Type B pancreatic cell (in vitro differentiated cells): ENCODE data around the gene SLC22A23. TPM values are rescaled to one million over a fixed set of nuclear protein-coding genes. Genes with fewer than 3 reads are reported as not detected.

Source experiments
- DNase-seq: peaks from one replicate; pipeline ENCODE4 v3.0.0; 2021; ENCODE audit warnings: mixed read lengths; ENCODE audit not compliant: unreplicated experiment; ENCODE audit errors: extremely low spot score
- H3K27ac Mint-ChIP-seq: 2 replicates; pipeline ENCODE4 v1.8.0; 2021; ENCODE audit warnings: mild to moderate bottlenecking, mixed read lengths
- H3K27me3 Mint-ChIP-seq: 2 replicates; pipeline ENCODE4 v1.8.0; 2021; ENCODE audit warnings: mixed read lengths
- H3K36me3 Mint-ChIP-seq: 2 replicates; pipeline ENCODE4 v1.8.0; 2021; ENCODE audit warnings: mixed read lengths
- H3K4me1 Mint-ChIP-seq: one replicate; pipeline ENCODE4 v1.8.0; 2021; ENCODE audit warnings: mixed read lengths; ENCODE audit not compliant: unreplicated experiment
- H3K4me3 Mint-ChIP-seq: 2 replicates; pipeline ENCODE4 v1.8.0; 2021; ENCODE audit warnings: mild to moderate bottlenecking, mixed read lengths
- H3K9me3 Mint-ChIP-seq: 2 replicates; pipeline ENCODE4 v1.8.0; 2021; ENCODE audit warnings: mixed read lengths
- total RNA-seq: library from RNA; stranded (reverse); gene quantifications from 2 replicates; pipeline ENCODE4 v1.2.1, GENCODE V29; 2021; ENCODE audit warnings: low replicate concordance
- TF ChIP-seq, protein P1 (sequence below): fragments of 200-600 bp; sonication (generic); conservative IDR thresholded peaks from 2 replicates; pipeline ENCODE4 v1.5.0; 2021; ENCODE audit warnings: antibody characterized with exemption, mild to moderate bottlenecking

The SLC22A23 gene
- total RNA-seq, 1 donor from 2014 or later: 36.6 TPM

DNA sequence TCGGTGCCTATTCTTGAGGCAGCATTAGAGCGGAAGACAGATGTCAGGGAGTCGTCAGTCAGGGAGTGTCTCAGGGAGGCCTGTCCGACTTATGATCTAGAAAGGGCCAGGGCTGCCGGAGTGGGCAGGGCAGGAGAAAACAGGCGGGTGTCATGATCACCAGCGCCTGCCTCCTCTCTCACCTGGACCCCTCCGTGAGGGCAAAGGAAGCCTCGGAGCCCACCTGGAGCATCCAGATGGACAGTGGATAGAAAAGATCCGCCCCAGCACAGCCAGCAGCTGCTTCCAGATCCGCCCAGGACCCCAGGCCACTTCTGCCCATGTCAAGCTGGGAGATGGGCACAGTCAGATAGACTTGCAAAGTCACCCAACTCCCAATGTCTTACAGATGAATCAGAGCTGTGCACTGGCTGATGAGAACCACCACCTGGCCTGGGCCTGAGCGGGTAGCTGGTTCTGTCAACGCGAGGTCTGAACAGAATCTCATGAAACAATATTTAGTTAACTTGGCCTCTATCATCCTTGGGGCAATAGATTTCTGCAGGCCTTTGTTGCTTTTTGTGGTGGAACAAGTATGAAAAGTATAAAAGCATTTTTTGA, 175.9 kb downstream of the SLC22A23 start:
- Mint-ChIP-seq H3K9me3 (no peaks in the 10 kb centered on the region), H3K4me3 (peak overlapping the region; percentile 10), H3K27me3 (no peaks in the 10 kb centered on the region)

DNA sequence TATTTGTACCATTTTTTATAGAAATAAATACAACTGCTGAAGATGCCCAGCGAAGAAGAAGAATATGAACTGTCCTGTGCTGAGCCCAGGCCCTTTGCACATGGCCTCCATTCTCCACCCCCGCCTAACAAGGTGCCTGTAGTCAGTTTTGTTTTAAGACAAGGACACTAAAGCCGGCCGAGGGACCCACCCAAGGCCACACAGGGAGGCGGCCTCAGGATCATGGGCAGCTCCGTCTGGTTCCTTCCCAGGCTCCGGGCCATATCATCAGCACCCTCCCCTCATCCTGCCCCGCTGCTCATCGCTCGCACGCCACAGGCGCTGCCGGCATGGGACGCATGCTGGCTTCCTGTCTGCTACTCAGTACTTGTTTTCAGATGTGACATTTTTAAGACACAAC, 176.8 kb downstream of the SLC22A23 start:
- Mint-ChIP-seq H3K27me3 (no peaks in the 10 kb centered on the region), H3K9me3 (no peaks in the 10 kb centered on the region), H3K27ac (no peak overlapping the region), H3K4me3 (peak overlapping the region; percentile 0), H3K36me3 (peaks cover 10% of the 10 kb centered on the region), H3K4me1 (peaks cover 31% of the 10 kb centered on the region)
- TF ChIP-seq, protein P1, sequence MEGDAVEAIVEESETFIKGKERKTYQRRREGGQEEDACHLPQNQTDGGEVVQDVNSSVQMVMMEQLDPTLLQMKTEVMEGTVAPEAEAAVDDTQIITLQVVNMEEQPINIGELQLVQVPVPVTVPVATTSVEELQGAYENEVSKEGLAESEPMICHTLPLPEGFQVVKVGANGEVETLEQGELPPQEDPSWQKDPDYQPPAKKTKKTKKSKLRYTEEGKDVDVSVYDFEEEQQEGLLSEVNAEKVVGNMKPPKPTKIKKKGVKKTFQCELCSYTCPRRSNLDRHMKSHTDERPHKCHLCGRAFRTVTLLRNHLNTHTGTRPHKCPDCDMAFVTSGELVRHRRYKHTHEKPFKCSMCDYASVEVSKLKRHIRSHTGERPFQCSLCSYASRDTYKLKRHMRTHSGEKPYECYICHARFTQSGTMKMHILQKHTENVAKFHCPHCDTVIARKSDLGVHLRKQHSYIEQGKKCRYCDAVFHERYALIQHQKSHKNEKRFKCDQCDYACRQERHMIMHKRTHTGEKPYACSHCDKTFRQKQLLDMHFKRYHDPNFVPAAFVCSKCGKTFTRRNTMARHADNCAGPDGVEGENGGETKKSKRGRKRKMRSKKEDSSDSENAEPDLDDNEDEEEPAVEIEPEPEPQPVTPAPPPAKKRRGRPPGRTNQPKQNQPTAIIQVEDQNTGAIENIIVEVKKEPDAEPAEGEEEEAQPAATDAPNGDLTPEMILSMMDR: no peak
- DNase-seq: no peak

More for the DNA sequence above, 175.9 kb downstream of the SLC22A23 start:
- TF ChIP-seq, protein P1: no peak
- Mint-ChIP-seq H3K27ac (no peak overlapping the region), H3K36me3 (peaks cover 14% of the 10 kb centered on the region), H3K4me1 (peaks cover 31% of the 10 kb centered on the region)
- no peak for DNase-seq

DNA sequence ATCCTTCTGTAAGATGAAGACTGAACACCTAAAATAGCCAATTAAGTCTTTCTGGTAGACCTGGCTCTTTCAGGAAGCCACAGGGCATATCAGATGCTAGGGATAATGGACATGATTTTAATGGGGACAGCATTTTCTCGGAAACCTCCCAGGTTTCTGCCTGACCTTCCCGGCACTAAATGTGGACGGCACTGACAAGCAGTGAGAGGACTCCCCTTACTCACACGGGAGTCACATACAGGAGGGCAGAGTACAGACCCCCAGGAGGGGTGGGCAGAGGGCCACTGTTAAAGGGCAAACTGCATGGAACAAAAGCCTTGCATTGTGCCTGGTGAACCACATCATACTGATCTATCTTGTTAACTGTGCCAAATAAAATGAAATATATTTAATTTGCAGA, 178.2 kb downstream of the SLC22A23 start:
- peaks cover 14% of the 10 kb centered on the region for H3K36me3 Mint-ChIP-seq
- no peak for DNase-seq
- no peaks in the 10 kb centered on the region for H3K9me3 Mint-ChIP-seq
- no peaks in the 10 kb centered on the region for H3K27me3 Mint-ChIP-seq
- TF ChIP-seq, protein P1: no peak
- H3K27ac Mint-ChIP-seq: no peak overlapping the region
- H3K4me1 Mint-ChIP-seq: peaks cover 31% of the 10 kb centered on the region
- no peak overlapping the region for H3K4me3 Mint-ChIP-seq

DNA sequence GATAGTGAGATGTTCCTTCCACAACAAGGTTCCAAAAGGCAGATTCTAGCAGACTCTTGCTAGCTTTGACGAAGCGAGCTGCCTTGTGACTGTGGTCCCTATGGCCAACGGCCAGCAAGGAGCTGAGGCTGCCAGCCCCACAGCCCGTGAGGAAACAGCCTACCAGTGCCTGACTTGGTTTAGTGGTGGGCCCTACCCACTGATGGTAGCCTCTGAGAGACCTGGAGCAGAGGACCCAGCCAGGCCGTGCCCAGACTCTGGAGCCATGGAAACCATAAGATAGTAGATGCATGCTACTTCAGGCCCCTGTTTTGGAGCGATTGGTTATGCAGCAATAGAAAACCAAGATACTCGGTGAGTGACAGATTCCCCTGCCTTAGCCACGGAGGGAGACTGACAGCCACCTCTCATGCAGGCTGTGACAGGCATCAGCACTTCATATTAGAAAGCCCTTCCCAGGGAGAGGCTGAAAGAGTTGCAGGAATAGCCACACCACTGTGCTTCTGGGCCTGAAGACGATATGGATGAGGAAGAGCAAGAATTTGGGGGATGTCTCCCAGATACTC, 178.9 kb downstream of the SLC22A23 start:
- peaks cover 12% of the 10 kb centered on the region for H3K36me3 Mint-ChIP-seq
- H3K4me3 Mint-ChIP-seq: no peak overlapping the region
- TF ChIP-seq, protein P1: no peak
- H3K9me3 Mint-ChIP-seq: no peaks in the 10 kb centered on the region
- no peaks in the 10 kb centered on the region for H3K27me3 Mint-ChIP-seq
- DNase-seq: no peak
- no peak overlapping the region for H3K27ac Mint-ChIP-seq
- H3K4me1 Mint-ChIP-seq: peaks cover 31% of the 10 kb centered on the region

DNA sequence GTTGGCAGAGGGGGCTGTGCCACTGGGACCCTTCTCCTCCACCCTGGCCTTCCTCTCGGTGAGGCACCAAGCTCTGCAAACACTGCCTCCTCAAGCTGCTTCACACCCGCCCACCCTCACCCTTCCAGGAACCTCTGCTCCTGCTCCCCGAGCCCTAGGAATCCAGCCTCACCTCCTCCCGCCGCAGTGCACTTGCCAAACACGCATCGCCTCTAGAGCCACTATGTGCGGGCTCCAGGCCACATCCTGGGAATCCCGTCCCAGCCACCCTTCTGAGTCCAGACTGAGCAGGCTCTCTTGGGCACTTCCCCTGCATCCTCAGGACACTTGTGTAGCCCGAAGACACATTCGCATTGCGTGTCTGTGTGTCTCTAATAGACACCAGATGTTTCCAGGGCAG, 179.6 kb downstream of the SLC22A23 start:
- Mint-ChIP-seq H3K4me1 (peaks cover 24% of the 10 kb centered on the region), H3K4me3 (no peak overlapping the region), H3K27me3 (no peaks in the 10 kb centered on the region), H3K36me3 (peaks cover 8% of the 10 kb centered on the region), H3K9me3 (no peaks in the 10 kb centered on the region), H3K27ac (peak overlapping the region; percentile 39)
- TF ChIP-seq, protein P1: no peak
- DNase-seq: no peak
